AG10803 (cell line): ENCODE data around the gene KRT27.

Experiments used
- DNase-seq: peaks from one replicate; pipeline ENCODE4 v3.0.0; 2010; ENCODE audit warnings: low read depth
- H3K4me3 ChIP-seq: 2 replicates; pipeline ENCODE4 v1.5.1; 2011; ENCODE audit warnings: mild to moderate bottlenecking, low read length, control low read depth
- TF ChIP-seq, protein P1 (sequence below): conservative IDR thresholded peaks from 2 replicates; pipeline ENCODE4 v1.5.1; 2011; ENCODE audit warnings: mild to moderate bottlenecking, low read length, control low read depth, inconsistent platforms

Gene KRT27

GRCh38 chr17:40782450-40782849, at the start of gene KRT27:
KRT27 (minus strand) TSS chr17:40782550; CDS start chr17:40782493, 57 bp downstream.
- TF ChIP-seq, protein P1, sequence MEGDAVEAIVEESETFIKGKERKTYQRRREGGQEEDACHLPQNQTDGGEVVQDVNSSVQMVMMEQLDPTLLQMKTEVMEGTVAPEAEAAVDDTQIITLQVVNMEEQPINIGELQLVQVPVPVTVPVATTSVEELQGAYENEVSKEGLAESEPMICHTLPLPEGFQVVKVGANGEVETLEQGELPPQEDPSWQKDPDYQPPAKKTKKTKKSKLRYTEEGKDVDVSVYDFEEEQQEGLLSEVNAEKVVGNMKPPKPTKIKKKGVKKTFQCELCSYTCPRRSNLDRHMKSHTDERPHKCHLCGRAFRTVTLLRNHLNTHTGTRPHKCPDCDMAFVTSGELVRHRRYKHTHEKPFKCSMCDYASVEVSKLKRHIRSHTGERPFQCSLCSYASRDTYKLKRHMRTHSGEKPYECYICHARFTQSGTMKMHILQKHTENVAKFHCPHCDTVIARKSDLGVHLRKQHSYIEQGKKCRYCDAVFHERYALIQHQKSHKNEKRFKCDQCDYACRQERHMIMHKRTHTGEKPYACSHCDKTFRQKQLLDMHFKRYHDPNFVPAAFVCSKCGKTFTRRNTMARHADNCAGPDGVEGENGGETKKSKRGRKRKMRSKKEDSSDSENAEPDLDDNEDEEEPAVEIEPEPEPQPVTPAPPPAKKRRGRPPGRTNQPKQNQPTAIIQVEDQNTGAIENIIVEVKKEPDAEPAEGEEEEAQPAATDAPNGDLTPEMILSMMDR, result no peak
- no peak for DNase-seq
- H3K4me3 ChIP-seq, result no peak within 1 kb of the TSS

GRCh38 chr17:40830085-40830776, 47.9 kb upstream of the KRT27 start:
- no peak for DNase-seq
- no peak overlapping the region for H3K4me3 ChIP-seq
- TF ChIP-seq, protein P1, result no peak

DNA sequence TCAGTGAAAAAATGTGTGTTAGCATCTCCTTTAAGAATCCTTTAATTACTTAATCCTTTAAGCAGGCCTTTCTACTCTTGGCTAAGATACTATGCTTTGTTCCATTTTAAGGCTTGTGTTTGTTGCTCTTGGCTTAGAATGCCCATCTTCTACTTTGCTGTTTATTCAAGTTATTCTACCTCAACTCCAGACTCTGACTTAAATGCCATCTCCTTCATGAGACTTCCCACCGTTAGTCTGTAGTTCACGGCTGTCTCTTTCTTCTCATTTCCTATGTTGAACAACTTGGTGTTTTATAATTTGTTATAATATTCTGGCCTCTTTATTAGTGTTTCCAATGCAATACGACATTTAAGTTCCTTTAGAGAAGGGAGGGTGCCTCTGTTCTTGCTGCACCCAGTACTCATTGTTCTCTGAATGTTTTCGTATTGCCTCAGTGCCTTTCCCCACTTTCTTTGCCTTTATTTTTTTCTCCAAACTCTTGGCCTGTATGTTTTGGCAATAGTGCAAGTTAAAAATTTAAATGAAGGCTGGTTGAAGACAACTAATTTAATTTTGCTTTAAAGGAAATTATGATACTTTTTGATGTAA, 46.2 kb upstream of the KRT27 start:
- DNase-seq, result no peak
- H3K4me3 ChIP-seq, result no peak overlapping the region
- TF ChIP-seq, protein P1, result no peak

DNA sequence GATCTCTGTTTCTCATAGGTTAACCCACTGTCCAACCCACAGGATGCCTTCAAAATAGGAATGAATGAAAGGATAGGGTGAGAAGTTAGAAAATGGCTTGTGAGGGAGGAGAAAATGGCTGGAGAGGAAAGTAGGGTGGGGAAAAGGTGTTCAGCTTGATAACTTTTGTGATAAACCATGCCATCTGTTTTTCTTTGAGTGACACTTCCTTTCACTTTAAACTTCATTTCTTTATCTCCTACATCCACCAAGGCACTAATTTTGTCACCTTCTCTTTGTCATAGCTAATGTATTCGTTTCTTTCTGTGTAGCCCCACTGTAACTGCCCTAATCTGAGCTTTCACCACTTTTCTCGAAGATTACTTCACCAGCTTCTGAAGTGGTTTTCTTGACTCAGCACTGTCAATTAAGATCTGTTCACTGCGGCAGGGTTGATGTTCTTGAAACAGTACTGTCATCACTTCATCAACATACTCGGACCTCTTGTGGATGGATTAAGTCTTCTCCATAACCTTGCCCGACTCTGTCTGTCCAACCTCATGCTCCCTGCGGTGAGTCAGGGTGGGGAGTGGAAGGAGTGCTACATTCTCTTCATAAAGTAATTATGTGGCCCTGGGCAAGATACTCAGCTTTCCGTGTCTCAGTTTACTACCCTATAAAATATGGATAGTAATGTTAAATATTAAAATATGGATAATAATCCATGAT, 45.5 kb upstream of the KRT27 start:
- H3K4me3 ChIP-seq, result no peak overlapping the region
- DNase-seq, result no peak
- TF ChIP-seq, protein P1, result no peak

- no peak for DNase-seq
These were observed 43.2 kb upstream of the KRT27 start for GRCh38 chr17:40825599-40825998.

DNA sequence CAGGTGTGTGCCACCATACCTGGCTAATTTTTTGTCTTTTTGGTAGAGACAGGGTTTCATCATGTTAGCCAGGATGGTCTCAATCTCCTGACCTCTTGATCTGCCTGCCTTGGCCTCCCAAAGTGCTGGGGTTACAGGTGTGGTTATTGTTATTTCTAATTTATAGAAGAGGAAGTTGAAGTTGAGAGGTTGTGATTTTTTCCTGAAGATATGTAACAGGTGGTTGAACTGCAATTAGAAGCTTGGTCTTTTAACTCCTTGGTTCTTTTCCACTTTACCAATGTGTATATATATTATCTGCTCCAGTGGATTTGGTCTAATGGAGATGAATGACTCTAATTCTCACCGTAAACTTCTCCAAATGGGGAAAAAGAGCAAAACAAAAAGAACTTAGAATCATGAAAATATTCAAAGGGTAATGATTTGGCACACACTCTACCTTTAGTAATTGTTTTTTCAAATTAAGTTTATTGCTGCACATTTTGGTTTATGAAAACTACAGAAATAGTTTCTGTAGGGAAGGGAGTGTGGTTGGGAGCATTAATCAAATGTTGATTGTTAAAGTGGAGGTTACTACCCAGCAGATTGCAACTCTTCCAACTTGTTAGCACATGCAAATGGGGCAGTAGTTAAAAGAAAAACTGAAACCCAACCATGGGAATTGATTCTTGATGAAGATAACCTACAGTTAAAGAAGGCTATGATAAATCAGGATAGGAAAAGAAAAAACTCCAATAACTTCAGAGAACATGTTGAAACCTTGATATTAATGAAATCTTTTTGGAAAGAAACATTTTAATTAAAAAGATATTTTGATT, 41.9 kb upstream of the KRT27 start:
- H3K4me3 ChIP-seq, result no peak overlapping the region
- no peak for DNase-seq
- TF ChIP-seq, protein P1, result no peak

More at GRCh38 chr17:40825599-40825998, 43.2 kb upstream of the KRT27 start:
- no peak overlapping the region for H3K4me3 ChIP-seq
- TF ChIP-seq, protein P1, result no peak
